ENCODE measurements around the gene EDN2. TPM values are rescaled to one million over a fixed set of nuclear protein-coding genes. Genes with fewer than 3 reads are reported as not detected.

EDN2 gene
- total RNA-seq, 2 donors from 2014 or later = 3.3 to 13.5 TPM

- no peak for TF ChIP-seq CTCF (IDR thresholded peaks at IDR 0.05)
- Histone ChIP-seq H3K4me3 (no peak overlapping the region), H3K36me3 (no peaks in the 10 kb centered on the region), H3K9ac (ENCODE audit: low read depth in 2 of 2, low read length in 2 of 2) (peak overlapping the region in 1 of 2 donors; percentile 72), H3K4me1 (peaks cover 15% of the 10 kb centered on the region), H3K27ac (no peak overlapping the region), H3K27me3 (no peaks in the 10 kb centered on the region), H3K9me3 (no peaks in the 10 kb centered on the region)
- intact Hi-C loops (cut with DNase I) = no loop called here
- no peak for DNase-seq
These were observed 12.6 kb upstream of the EDN2 start for GRCh38 chr1:41497056-41497440.

- TF ChIP-seq CTCF (IDR thresholded peaks at IDR 0.05) = no peak
- intact Hi-C loops (cut with DNase I) = no loop called here
- peak overlapping the region; percentile 27 for H3K4me3 ChIP-seq
- no peaks in the 10 kb centered on the region for H3K27me3 ChIP-seq
- H3K9ac ChIP-seq (ENCODE audit: low read depth in 2 of 2, low read length in 2 of 2) = peak overlapping the region; percentile 36 to 72
- peaks cover 15% of the 10 kb centered on the region for H3K4me1 ChIP-seq
- H3K36me3 ChIP-seq = no peaks in the 10 kb centered on the region
- no peaks in the 10 kb centered on the region for H3K9me3 ChIP-seq
- peak; percentile 80 for DNase-seq
- no peak overlapping the region for H3K27ac ChIP-seq
These were observed 11.9 kb upstream of the EDN2 start for GRCh38 chr1:41496080-41497055.

DNA sequence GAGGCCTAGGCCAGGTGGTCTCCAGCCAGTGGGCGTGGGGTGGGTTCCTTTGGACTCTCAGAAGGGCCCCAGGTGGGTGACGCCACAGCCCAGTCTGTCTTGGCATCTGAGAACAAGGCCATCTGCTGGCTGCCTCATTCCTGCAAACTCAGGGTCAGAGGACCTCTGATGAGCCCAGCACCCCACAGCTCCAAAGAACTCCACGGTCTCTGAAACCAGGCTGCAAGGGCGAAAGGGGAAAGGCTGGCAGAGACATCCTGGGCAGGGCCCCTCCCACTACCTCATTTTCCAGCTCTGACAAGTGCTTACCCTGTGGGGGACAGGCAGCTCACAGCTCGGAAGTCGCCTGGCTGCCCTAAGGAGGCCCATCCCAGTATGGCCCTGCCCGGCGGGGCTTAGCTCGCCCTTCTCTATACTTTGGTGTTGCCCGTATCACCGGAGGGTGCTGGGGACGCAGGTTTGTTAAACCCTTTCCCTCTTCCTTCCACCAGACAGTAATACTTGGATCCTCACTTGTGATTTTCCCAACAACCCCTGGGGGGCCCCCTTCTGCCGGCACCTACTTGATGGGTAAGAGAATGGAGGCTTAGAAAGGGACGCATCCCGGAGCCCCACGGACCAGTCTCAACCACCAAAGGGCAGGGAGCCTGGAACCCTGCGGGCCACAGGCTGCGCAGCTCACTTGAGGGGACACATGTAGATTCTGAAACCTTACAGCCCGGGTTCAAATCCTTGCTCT lies 10.9 kb upstream of the EDN2 start:
- no peak for TF ChIP-seq CTCF (IDR thresholded peaks at IDR 0.05)
- intact Hi-C loops (cut with DNase I) = no loop called here
- Histone ChIP-seq H3K4me3 (no peak overlapping the region), H3K9ac (ENCODE audit: low read depth in 2 of 2, low read length in 2 of 2) (peak overlapping the region; percentile 36 to 38), H3K9me3 (no peaks in the 10 kb centered on the region), H3K27me3 (no peaks in the 10 kb centered on the region), H3K36me3 (no peaks in the 10 kb centered on the region), H3K27ac (no peak overlapping the region), H3K4me1 (peaks cover 15% of the 10 kb centered on the region)
- no peak for DNase-seq

GRCh38 chr1:41494351-41495209 lies 10.1 kb upstream of the EDN2 start:
- no peak for DNase-seq
- no peak overlapping the region for H3K4me3 ChIP-seq
- TF ChIP-seq CTCF (IDR thresholded peaks at IDR 0.05) = no peak
- H3K36me3 ChIP-seq = no peaks in the 10 kb centered on the region
- no peak overlapping the region for H3K27ac ChIP-seq
- intact Hi-C loops (cut with DNase I) = no loop called here
- H3K4me1 ChIP-seq = peaks cover 15% of the 10 kb centered on the region
- no peaks in the 10 kb centered on the region for H3K9me3 ChIP-seq
- H3K27me3 ChIP-seq = no peaks in the 10 kb centered on the region
- no peak overlapping the region for H3K9ac ChIP-seq (ENCODE audit: low read depth in 2 of 2, low read length in 2 of 2)

All from colonic mucosa (tissue), 4 donors.